Peyer's patch (tissue), 4 donors: ENCODE results near the gene ZNF467. TPM values are rescaled to one million over a fixed set of nuclear protein-coding genes. Genes with fewer than 3 reads are reported as not detected.

ENCODE experiments used
- DNase-seq, 3 donors: peaks; one replicate each; pipeline ENCODE4 v3.0.0-alpha.2; 2017 to 2019
- H3K27ac ChIP-seq, 4 donors: fragments of 200-600 bp; sonication (generic); one replicate each; pipeline ENCODE4 v1.5.1; 2016 to 2019
- H3K27me3 ChIP-seq, 2 donors: fragments of 200-600 bp; sonication (generic); one replicate each; pipeline ENCODE4 v1.5.1; 2019
- H3K36me3 ChIP-seq, 3 donors: fragments of 200-600 bp; sonication (generic); one replicate each; pipeline ENCODE4 v1.5.1; 2016 to 2019
- H3K4me1 ChIP-seq, 4 donors: fragments of 200-600 bp; sonication (generic); one replicate each; pipeline ENCODE4 v1.5.1; 2016 to 2019
- H3K4me3 ChIP-seq, 4 donors: fragments of 200-600 bp; sonication (generic); 1 replicate in 3 of 4; 2 replicates in 1 of 4; pipeline ENCODE4 v1.5.1; 2016 to 2019; ENCODE audit warnings: mild to moderate bottlenecking in 1 of 4
- H3K9me3 ChIP-seq, 4 donors: fragments of 200-600 bp; sonication (generic); one replicate each; pipeline ENCODE4 v1.5.1; 2016 to 2019; ENCODE audit warnings: mild to moderate bottlenecking in 1 of 4
- CTCF ChIP-seq, 6 experiments: fragments of 450-650 bp in 4 of 6; fragments of 200-600 bp in 2 of 6; sonication (generic) in 1 of 6; IDR thresholded peaks; one replicate each; pipeline ENCODE4 v1.5.1; 2017 to 2019; ENCODE audit warnings: antibody characterized with exemption in 6 of 6, mild to moderate bottlenecking in 3 of 6, moderate library complexity in 1 of 6
- POLR2A ChIP-seq, 2 donors: fragments of 450-650 bp; IDR thresholded peaks; one replicate each; pipeline ENCODE4 v1.5.1; 2017; ENCODE audit warnings: antibody characterized with exemption in 2 of 2, mild to moderate bottlenecking in 2 of 2, moderate library complexity in 2 of 2
- total RNA-seq, 4 donors: library from RNA; depleted of rRNA; stranded (reverse); fragments of >200 nt; gene quantifications; one replicate each; pipeline ENCODE4 v1.1.0, GENCODE V29; 2016

ZNF467 gene
- total RNA-seq, 4 donors from 2014 or later = 0.35 to 4.7 (median 3.1) TPM

DNA sequence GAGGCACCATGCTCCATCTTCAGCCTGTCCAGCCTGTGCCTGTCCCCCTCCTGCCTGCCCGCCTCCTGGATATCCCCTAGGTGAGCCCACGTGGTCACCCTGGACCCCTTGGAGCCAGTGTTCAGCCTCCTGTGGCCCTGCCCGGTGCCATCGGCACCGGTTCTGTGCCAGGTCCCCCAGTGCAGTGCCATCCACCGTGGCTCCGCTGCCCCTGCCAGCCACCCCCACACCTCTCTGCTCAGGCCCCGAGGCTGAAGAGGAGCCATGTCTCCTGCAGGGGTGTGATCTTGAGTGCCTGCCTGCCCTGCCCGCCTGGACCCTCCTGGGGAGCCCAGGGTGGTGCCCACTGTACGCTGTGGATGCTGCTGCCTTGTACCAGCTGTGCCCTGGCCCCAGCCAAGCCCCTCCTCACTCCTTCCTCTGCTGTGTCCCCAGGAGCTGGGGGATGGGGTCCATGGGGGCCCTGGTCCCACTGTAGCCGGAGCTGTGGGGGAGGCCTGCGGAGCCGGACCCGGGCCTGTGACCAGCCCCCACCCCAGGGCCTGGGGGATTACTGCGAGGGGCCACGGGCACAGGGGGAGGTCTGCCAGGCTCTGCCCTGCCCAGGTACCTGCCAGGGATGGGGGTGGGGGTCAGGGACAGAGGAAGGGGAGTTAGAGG lies 38.6 kb upstream of the ZNF467 start:
- H3K4me1 ChIP-seq = no peaks in the 10 kb centered on the region
- TF ChIP-seq CTCF (IDR thresholded peaks at IDR 0.05) (no peak), POLR2A (IDR thresholded peaks at IDR 0.05) (no peak)
- H3K9me3 ChIP-seq = no peaks in the 10 kb centered on the region
- H3K27me3 ChIP-seq = no peaks in the 10 kb centered on the region
- no peaks in the 10 kb centered on the region for H3K36me3 ChIP-seq
- no peak for DNase-seq
- no peak overlapping the region for H3K27ac ChIP-seq
- H3K4me3 ChIP-seq = no peak overlapping the region

DNA sequence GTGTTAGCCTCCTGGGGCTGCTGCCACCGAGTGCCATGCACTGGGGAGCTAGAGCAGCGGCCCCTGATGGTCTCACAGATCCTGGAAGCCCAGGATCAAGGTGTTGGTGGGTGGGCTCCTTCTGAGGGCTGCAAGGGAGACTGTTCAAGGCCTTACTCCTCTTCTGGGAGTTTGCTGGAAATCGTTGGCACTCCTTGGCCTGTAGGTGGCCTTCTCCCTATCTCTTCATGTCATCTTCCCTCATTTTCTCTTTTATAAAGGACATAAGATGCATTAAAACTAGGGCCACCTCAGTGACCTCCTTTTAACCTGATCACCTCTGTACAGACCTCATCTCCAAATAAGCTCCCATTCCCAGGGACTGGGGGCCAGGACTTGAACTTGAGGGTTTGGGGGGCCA lies 37.8 kb upstream of the ZNF467 start:
- H3K4me1 ChIP-seq = no peaks in the 10 kb centered on the region
- no peak overlapping the region for H3K4me3 ChIP-seq
- no peak overlapping the region for H3K27ac ChIP-seq
- TF ChIP-seq CTCF (IDR thresholded peaks at IDR 0.05) (peak in 2 of 6 experiments; percentile 14 to 33), POLR2A (IDR thresholded peaks at IDR 0.05) (no peak)
- DNase-seq = no peak
- no peaks in the 10 kb centered on the region for H3K9me3 ChIP-seq
- no peaks in the 10 kb centered on the region for H3K27me3 ChIP-seq
- no peaks in the 10 kb centered on the region for H3K36me3 ChIP-seq

- H3K4me3 ChIP-seq = no peak overlapping the region
- DNase-seq = no peak
- no peaks in the 10 kb centered on the region for H3K4me1 ChIP-seq
- no peaks in the 10 kb centered on the region for H3K27me3 ChIP-seq
- H3K36me3 ChIP-seq = no peaks in the 10 kb centered on the region
- TF ChIP-seq POLR2A (IDR thresholded peaks at IDR 0.05) (no peak), CTCF (IDR thresholded peaks at IDR 0.05) (no peak)
- H3K27ac ChIP-seq = no peak overlapping the region
- H3K9me3 ChIP-seq = no peaks in the 10 kb centered on the region
Measured at GRCh38 chr7:149809215-149809614, 35.8 kb upstream of the ZNF467 start.

DNA sequence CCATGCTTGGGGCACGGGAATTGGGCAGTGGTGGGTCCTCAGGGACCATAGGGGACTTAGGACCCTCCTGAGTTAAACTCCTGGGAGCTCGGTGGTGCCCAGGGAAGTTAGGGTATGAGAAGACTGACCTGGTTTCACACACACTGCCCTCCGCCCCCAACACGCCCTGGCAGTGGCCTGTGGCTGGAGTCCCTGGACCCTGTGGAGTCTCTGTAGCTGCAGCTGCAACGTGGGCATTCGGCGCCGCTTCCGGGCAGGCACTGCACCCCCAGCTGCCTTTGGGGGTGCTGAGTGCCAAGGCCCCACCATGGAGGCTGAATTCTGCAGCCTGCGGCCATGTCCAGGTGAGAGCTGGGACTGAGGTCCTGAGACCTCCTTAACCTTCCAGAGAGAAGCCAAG lies 34.9 kb upstream of the ZNF467 start:
- Histone ChIP-seq H3K27ac (no peak overlapping the region), H3K4me3 (no peak overlapping the region), H3K27me3 (no peaks in the 10 kb centered on the region), H3K36me3 (no peaks in the 10 kb centered on the region), H3K4me1 (no peaks in the 10 kb centered on the region), H3K9me3 (no peaks in the 10 kb centered on the region)
- DNase-seq = no peak
- no peak for TF ChIP-seq POLR2A (IDR thresholded peaks at IDR 0.05)
- no peak for TF ChIP-seq CTCF (IDR thresholded peaks at IDR 0.05)

- Histone ChIP-seq H3K27me3 (no peaks in the 10 kb centered on the region), H3K4me3 (no peak overlapping the region), H3K4me1 (no peaks in the 10 kb centered on the region), H3K9me3 (no peaks in the 10 kb centered on the region), H3K36me3 (no peaks in the 10 kb centered on the region), H3K27ac (no peak overlapping the region)
- TF ChIP-seq POLR2A (IDR thresholded peaks at IDR 0.05) (no peak), CTCF (IDR thresholded peaks at IDR 0.05) (no peak)
- DNase-seq = no peak
Measured at GRCh38 chr7:149806726-149807125, 33.3 kb upstream of the ZNF467 start.

GRCh38 chr7:149804106-149804505 lies 30.7 kb upstream of the ZNF467 start:
- Histone ChIP-seq H3K27ac (no peak overlapping the region), H3K4me3 (no peak overlapping the region), H3K27me3 (no peaks in the 10 kb centered on the region), H3K9me3 (no peaks in the 10 kb centered on the region), H3K36me3 (no peaks in the 10 kb centered on the region), H3K4me1 (no peaks in the 10 kb centered on the region)
- DNase-seq = no peak
- TF ChIP-seq CTCF (IDR thresholded peaks at IDR 0.05) = no peak
- TF ChIP-seq POLR2A (IDR thresholded peaks at IDR 0.05) = no peak
